HG03558 (cell line): Measurements from ENCODE around the gene RGS8.

ENCODE experiments used
- ATAC-seq: cut with Tn5 transposase; IDR thresholded peaks from one replicate; pipeline ENCODE4 v1.9.1; 2021; ENCODE audit warnings: moderate number of reproducible peaks; ENCODE audit not compliant: unreplicated experiment; ENCODE audit errors: extremely low read depth

The RGS8 gene

GRCh38 chr1:182674346-182675246 is 9.8 kb downstream of the RGS8 start:
- no peak for ATAC-seq

- no peak for ATAC-seq
Observed at GRCh38 chr1:182672487-182672836, 11.9 kb downstream of the RGS8 start.

GRCh38 chr1:182671750-182672486 is 12.5 kb downstream of the RGS8 start:
- no peak for ATAC-seq

- no peak for ATAC-seq
Observed at GRCh38 chr1:182670032-182670749, 14.2 kb downstream of the RGS8 start.

- ATAC-seq, result no peak
Observed at GRCh38 chr1:182669266-182669665, 15.1 kb downstream of the RGS8 start.

- no peak for ATAC-seq
Observed at GRCh38 chr1:182668521-182669054, 15.8 kb downstream of the RGS8 start.

- ATAC-seq, result no peak
Observed at GRCh38 chr1:182667848-182668505, 16.4 kb downstream of the RGS8 start.

GRCh38 chr1:182666706-182667105 is 17.7 kb downstream of the RGS8 start:
- no peak for ATAC-seq

GRCh38 chr1:182664296-182664695 is 20.1 kb downstream of the RGS8 start:
- ATAC-seq, result no peak

GRCh38 chr1:182662956-182663355 is 21.4 kb downstream of the RGS8 start:
- no peak for ATAC-seq

GRCh38 chr1:182662121-182662890 is 22.1 kb downstream of the RGS8 start:
- ATAC-seq, result no peak

- ATAC-seq, result no peak
Observed at GRCh38 chr1:182658055-182658454, 26.3 kb downstream of the RGS8 start.

- no peak for ATAC-seq
Observed at GRCh38 chr1:182656842-182657397, 27.5 kb downstream of the RGS8 start.

GRCh38 chr1:182653986-182654385 is 30.4 kb downstream of the RGS8 start:
- no peak for ATAC-seq

- ATAC-seq, result no peak
Observed at GRCh38 chr1:182652933-182653332, 31.5 kb downstream of the RGS8 start.

GRCh38 chr1:182651339-182651724 is 33.1 kb downstream of the RGS8 start:
- ATAC-seq, result no peak

GRCh38 chr1:182650678-182651338 is 33.6 kb downstream of the RGS8 start:
- no peak for ATAC-seq

GRCh38 chr1:182649041-182649440 is 35.3 kb downstream of the RGS8 start:
- ATAC-seq, result no peak

GRCh38 chr1:182646739-182647138 is 37.6 kb downstream of the RGS8 start:
- no peak for ATAC-seq
